NT2/D1 (cell line): ENCODE measurements around the gene RAB11FIP5.
A peak's percentile ranks its signal among the peaks of the same experiment; 100 is the strongest.

Source experiments
- DNase-seq: peaks from one replicate; pipeline ENCODE4 v3.0.0-alpha.2; 2011; ENCODE audit warnings: low read depth, low spot score
- H3K27me3 ChIP-seq: 2 replicates; pipeline ENCODE4 v1.6.0; 2011; ENCODE audit warnings: mild to moderate bottlenecking; ENCODE audit not compliant: insufficient read length, insufficient read depth
- H3K36me3 ChIP-seq: 2 replicates; pipeline ENCODE4 v1.6.1; 2011; ENCODE audit warnings: mild to moderate bottlenecking, low read length, mixed read lengths; ENCODE audit not compliant: insufficient read depth, insufficient read length
- H3K4me1 ChIP-seq: 2 replicates; pipeline ENCODE4 v1.5.1; 2011; ENCODE audit not compliant: insufficient read depth, insufficient read length
- H3K4me3 ChIP-seq: 2 replicates; pipeline ENCODE4 v1.5.1; 2011; ENCODE audit warnings: low read depth; ENCODE audit not compliant: insufficient read length
- H3K9ac ChIP-seq: 2 replicates; pipeline ENCODE4 v1.6.0; 2011; ENCODE audit warnings: low read depth; ENCODE audit not compliant: insufficient read length
- H3K9me3 ChIP-seq: 2 replicates; pipeline ENCODE4 v1.5.1; 2011; ENCODE audit warnings: mild to moderate bottlenecking, low read length; ENCODE audit not compliant: insufficient read depth
- SUZ12 ChIP-seq: IDR thresholded peaks from 2 replicates; pipeline ENCODE4 v1.6.1; 2011; ENCODE audit not compliant: insufficient read length, insufficient read depth; ENCODE audit errors: extremely low read depth
- YY1 ChIP-seq: IDR thresholded peaks from 2 replicates; pipeline ENCODE4 v1.6.1; 2011; ENCODE audit not compliant: insufficient read length, insufficient read depth
- ZNF274 ChIP-seq: IDR thresholded peaks from 2 replicates; pipeline ENCODE4 v1.6.1; 2011; ENCODE audit warnings: mild to moderate bottlenecking, low read depth, low read length

RAB11FIP5 gene

DNA sequence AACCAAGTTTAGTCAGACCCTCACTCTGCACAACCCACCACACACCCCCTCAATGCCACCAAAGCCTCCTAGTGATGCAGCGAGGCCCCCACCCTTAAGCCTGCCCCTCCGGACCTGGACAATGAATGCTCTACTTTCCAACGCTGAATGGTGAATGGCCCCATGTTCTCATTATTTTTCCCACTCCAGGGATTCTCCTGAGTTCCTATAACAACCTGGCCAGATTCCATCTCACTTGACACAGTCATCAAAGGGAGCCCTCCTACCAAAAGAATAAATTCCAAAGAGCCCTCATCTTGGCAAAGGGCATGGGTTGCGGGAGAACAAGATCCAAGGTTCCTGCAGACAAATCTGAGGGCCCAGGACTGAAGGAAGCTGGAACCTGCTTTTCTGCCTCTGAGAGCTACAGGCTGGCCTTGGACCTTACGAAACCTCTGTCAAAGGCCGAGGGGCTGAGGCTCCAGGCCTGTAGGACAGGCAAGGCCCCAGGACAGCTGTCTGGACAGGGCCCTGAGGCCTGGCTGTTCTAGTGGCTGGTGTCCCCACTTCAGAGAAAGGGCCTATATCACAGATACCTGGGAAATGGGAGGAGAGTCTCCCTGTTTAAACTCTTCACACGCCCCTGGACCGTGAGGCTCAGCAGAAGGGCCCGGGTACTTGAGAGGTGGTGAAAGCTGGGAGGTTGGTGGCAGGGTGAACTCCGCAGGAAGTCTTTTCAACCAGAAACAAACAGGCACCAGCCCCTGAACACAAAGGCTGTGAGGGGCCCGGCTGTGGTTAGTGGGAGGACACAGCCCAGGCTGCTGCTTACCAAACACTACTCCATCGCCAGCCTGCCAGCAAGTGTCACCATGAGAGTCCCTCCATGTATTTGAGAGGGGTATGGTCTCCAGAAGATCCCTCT is 68.6 kb downstream of the RAB11FIP5 start:
- no peaks in the 10 kb centered on the region for H3K4me1 ChIP-seq
- no peak overlapping the region for H3K4me3 ChIP-seq
- no peak for DNase-seq
- TF ChIP-seq ZNF274 = no peak
- TF ChIP-seq SUZ12 = no peak
- no peaks in the 10 kb centered on the region for H3K27me3 ChIP-seq
- peaks cover 9% of the 10 kb centered on the region for H3K36me3 ChIP-seq
- no peak overlapping the region for H3K9ac ChIP-seq
- no peaks in the 10 kb centered on the region for H3K9me3 ChIP-seq

DNA sequence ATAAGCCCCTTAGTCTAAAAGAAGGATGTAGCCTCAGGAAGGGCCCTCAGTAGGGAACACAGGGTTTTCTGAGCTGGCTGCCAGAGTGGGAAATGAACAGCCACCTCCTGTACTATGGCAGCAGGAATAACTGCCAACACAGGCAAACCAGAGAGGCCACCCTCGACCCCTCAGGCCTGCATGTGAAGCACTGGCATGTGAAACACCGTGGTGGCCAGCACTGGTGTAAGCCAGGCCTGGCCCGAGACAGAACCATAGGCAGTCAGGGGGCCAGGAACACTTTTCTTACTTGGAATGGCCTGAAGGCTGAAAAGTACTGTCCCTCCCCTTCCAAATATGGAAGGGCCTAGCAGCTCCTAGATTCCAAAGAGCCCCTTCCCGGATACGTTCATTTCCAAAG is 69.5 kb downstream of the RAB11FIP5 start:
- Histone ChIP-seq H3K9ac (no peak overlapping the region), H3K4me3 (no peak overlapping the region), H3K4me1 (no peaks in the 10 kb centered on the region), H3K36me3 (peaks cover 9% of the 10 kb centered on the region), H3K27me3 (no peaks in the 10 kb centered on the region), H3K9me3 (no peaks in the 10 kb centered on the region)
- no peak for TF ChIP-seq YY1
- no peak for TF ChIP-seq SUZ12
- TF ChIP-seq ZNF274 = no peak
- DNase-seq = no peak

DNA sequence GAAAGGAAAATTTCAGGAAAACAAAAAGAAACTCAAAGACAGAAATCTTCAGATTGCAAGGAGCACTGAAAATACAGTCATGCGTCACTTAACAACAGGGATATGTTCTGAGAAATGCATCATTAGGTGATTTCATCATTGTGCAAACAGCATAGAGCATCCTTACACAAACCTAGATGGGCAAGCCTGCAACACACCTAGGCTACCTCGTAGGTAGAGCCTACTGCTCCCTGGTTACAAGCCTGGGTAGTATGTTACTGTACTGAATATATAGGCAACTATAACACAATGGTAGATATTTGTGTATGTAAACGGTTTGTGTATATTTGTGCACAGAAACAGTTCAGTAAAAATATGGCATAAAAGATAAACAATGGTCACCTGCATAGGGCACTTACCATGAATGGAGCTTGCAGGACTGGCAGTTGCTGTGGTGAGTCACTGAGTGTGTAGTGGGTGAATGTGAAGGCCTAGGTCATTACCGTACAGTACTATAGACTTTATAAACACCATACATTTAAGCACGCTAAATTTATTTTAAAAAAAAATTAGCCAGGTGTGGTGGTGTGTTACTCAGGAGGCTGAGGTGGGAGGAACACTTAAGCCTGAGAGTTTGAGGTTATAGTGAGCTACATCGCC is 74.7 kb downstream of the RAB11FIP5 start:
- H3K9ac ChIP-seq = no peak overlapping the region
- no peaks in the 10 kb centered on the region for H3K27me3 ChIP-seq
- H3K4me1 ChIP-seq = peaks cover 15% of the 10 kb centered on the region
- H3K9me3 ChIP-seq = no peaks in the 10 kb centered on the region
- no peak for DNase-seq
- no peak overlapping the region for H3K4me3 ChIP-seq
- TF ChIP-seq YY1 = no peak
- TF ChIP-seq SUZ12 = no peak
- TF ChIP-seq ZNF274 = no peak
- H3K36me3 ChIP-seq = peaks cover 27% of the 10 kb centered on the region

DNA sequence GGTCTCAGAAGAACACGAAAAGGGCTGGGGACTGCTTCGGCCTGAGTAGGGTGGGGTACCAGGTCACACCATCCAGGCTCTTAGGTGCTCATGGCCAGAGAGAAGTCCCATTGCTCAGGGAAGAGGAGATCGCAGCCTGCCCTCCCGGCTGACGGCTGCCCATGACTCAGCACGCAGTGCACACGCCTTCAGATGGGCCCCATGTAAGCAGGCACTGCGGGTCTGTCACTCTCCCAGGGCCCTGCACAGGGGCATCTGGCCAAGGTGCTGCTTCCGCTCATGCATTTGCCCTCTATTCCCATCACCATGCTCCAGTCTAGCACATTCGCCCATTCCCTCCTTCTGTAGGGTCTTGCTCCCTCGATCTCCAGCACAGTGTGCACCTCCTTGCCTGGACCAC is 76.0 kb downstream of the RAB11FIP5 start:
- no peak for DNase-seq
- peaks cover 21% of the 10 kb centered on the region for H3K4me1 ChIP-seq
- H3K9ac ChIP-seq = no peak overlapping the region
- H3K4me3 ChIP-seq = no peak overlapping the region
- TF ChIP-seq SUZ12 (no peak), ZNF274 (no peak), YY1 (no peak)
- H3K27me3 ChIP-seq = no peaks in the 10 kb centered on the region
- H3K9me3 ChIP-seq = no peaks in the 10 kb centered on the region
- H3K36me3 ChIP-seq = peaks cover 35% of the 10 kb centered on the region

DNA sequence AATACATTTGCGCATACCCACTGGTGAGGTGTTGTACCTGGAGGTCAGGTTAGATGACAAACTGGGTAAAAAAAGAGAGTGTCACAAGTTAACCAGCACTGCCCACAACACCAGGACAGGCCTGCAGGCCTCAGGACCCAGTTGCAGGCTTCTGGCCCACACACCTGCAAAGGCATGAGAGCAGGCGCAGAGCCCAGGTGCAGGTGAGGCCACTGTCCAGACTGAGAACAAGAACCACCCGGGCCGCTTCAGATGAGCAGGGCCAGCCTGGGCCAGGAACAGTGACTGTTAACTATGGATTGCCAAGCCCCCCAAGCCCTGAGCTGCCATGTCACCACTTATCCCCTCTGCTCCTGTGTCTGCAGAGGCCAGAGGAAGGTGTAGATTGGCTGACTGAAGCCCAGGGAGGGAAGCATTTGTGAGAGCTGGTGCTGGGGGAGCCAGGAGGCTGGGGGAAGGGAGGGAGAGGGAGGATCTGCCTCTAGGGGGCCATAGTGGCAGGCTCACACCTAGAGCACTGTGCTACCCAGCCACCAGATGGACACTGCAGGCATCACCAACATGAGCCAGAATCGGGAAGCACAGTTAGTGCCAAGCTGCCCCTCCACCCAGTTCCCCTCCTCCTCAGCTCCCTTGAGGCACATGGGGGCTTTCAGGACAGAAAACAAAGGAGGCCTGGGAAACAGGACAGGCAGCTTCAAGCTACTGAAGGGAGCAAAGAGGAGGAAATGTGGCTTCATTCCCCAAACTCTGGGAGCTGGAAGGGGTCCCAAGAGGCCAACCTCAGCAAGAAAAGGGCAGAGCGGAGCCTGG is 76.6 kb downstream of the RAB11FIP5 start:
- peak; percentile 25 for DNase-seq
- H3K9ac ChIP-seq = peak overlapping the region; percentile 21
- H3K36me3 ChIP-seq = peaks cover 41% of the 10 kb centered on the region
- TF ChIP-seq SUZ12 = no peak
- TF ChIP-seq YY1 = no peak
- no peak for TF ChIP-seq ZNF274
- peaks cover 23% of the 10 kb centered on the region for H3K4me1 ChIP-seq
- H3K4me3 ChIP-seq = no peak overlapping the region
- no peaks in the 10 kb centered on the region for H3K9me3 ChIP-seq
- no peaks in the 10 kb centered on the region for H3K27me3 ChIP-seq

DNA sequence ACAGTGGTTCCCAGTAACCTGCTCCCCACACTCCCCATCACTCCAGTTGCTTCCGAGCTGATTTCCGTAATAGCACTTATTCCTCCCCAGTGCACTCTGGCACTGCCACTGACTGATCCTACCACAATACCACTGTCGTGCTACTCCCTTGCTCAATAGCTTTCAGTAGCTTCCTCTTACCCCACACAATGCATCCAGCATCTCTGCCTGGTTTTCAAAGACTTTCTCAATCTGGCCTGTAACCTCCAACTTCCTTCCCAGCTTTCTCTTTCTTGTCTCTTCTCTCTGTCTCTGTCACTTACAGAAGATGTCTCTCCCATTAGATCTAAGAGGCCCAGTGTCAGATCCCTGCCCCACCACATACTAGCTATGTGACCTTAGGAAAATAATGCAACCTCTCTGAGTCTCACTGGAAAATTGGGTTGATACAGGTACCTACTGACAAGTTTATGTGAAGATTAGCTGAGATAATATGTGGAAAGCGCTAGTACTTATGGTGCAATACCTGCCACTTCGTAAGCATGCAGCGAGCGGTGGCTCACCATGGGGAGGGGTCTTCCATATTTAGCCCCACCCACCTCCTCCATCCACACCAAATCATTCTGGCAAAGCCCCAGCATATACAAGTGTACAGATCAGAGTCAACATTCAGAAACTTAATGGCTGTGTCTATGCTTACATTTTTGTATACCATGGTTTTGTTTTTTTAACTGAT is 77.9 kb downstream of the RAB11FIP5 start:
- Histone ChIP-seq H3K4me1 (peaks cover 23% of the 10 kb centered on the region), H3K9ac (no peak overlapping the region), H3K9me3 (no peaks in the 10 kb centered on the region), H3K4me3 (no peak overlapping the region), H3K27me3 (no peaks in the 10 kb centered on the region), H3K36me3 (peaks cover 34% of the 10 kb centered on the region)
- TF ChIP-seq SUZ12 (no peak), YY1 (no peak), ZNF274 (no peak)
- no peak for DNase-seq

DNA sequence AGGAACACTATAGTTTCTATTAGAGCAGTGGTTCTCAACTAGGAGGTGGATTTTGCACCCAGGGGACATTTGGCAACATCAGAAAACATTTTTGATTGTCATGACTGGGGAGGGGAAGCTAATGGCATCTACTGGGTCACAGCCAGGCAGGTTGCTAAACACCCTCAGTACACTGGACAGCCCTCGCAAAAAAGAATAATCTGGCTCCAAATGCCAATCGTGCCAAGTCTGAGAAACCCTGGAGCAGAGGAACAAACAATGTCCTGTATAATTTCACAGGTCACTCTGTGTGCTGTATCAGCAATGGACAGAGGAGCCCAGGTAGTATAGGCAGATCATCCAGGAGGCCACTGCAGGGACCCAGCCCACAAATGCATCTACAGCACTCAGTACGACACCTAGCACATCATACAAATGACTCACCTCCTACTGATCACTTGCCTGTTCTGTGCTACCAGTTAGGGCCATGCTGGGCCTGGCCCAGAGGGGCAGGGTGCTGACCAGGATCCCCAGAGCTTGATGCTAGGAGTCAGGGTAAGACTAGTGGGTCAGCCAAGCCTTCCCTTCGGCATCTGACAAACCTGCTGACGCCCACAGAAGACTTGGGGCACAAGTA is 78.9 kb downstream of the RAB11FIP5 start:
- no peak overlapping the region for H3K9ac ChIP-seq
- TF ChIP-seq YY1 (no peak), SUZ12 (no peak), ZNF274 (no peak)
- DNase-seq = no peak
- H3K9me3 ChIP-seq = no peaks in the 10 kb centered on the region
- H3K36me3 ChIP-seq = peaks cover 41% of the 10 kb centered on the region
- H3K27me3 ChIP-seq = no peaks in the 10 kb centered on the region
- H3K4me1 ChIP-seq = peaks cover 25% of the 10 kb centered on the region
- no peak overlapping the region for H3K4me3 ChIP-seq
